ENCODE data around the gene SH3BGRL3.

The SH3BGRL3 gene

GRCh38 chr1:26259578-26259977 lies 20.3 kb upstream of the SH3BGRL3 start:
- peaks cover 6 to 31% of the 10 kb centered on the region in 2 donors for H3K36me3 ChIP-seq (ENCODE audit: control insufficient read depth in 2 of 2, insufficient read depth in 2 of 2, low read length in 2 of 2)
- no peak overlapping the region for H3K9ac ChIP-seq (ENCODE audit: low read length in 2 of 2)
- no peaks in the 10 kb centered on the region for H3K4me1 ChIP-seq (ENCODE audit: control insufficient read depth, insufficient read depth, low read length)
- no peak overlapping the region for H3K4me3 ChIP-seq (ENCODE audit: low read length in 2 of 2)
- no peaks in the 10 kb centered on the region for H3K9me3 ChIP-seq (ENCODE audit: control insufficient read depth in 2 of 2, low read length in 2 of 2)
- H3K27ac ChIP-seq (ENCODE audit: low read length): no peak overlapping the region
- no peaks in the 10 kb centered on the region for H3K27me3 ChIP-seq (ENCODE audit: control insufficient read depth in 1 of 2, insufficient read depth in 2 of 2, low read length in 2 of 2)

GRCh38 chr1:26263212-26263611 lies 16.7 kb upstream of the SH3BGRL3 start:
- Histone ChIP-seq H3K4me1 (ENCODE audit: control insufficient read depth, insufficient read depth, low read length) (no peaks in the 10 kb centered on the region), H3K36me3 (ENCODE audit: control insufficient read depth in 2 of 2, insufficient read depth in 2 of 2, low read length in 2 of 2) (peaks cover 2 to 20% of the 10 kb centered on the region in 2 donors), H3K27ac (ENCODE audit: low read length) (no peak overlapping the region), H3K9me3 (ENCODE audit: control insufficient read depth in 2 of 2, low read length in 2 of 2) (no peaks in the 10 kb centered on the region), H3K4me3 (ENCODE audit: low read length in 2 of 2) (no peak overlapping the region), H3K9ac (ENCODE audit: low read length in 2 of 2) (no peak overlapping the region), H3K27me3 (ENCODE audit: control insufficient read depth in 1 of 2, insufficient read depth in 2 of 2, low read length in 2 of 2) (no peaks in the 10 kb centered on the region)

- Histone ChIP-seq H3K4me1 (ENCODE audit: control insufficient read depth, insufficient read depth, low read length) (no peaks in the 10 kb centered on the region), H3K27ac (ENCODE audit: low read length) (no peak overlapping the region), H3K9me3 (ENCODE audit: control insufficient read depth in 2 of 2, low read length in 2 of 2) (no peaks in the 10 kb centered on the region), H3K27me3 (ENCODE audit: control insufficient read depth in 1 of 2, insufficient read depth in 2 of 2, low read length in 2 of 2) (no peaks in the 10 kb centered on the region), H3K9ac (ENCODE audit: low read length in 2 of 2) (no peak overlapping the region), H3K4me3 (ENCODE audit: low read length in 2 of 2) (no peak overlapping the region), H3K36me3 (ENCODE audit: control insufficient read depth in 2 of 2, insufficient read depth in 2 of 2, low read length in 2 of 2) (peaks cover 0 to 14% of the 10 kb centered on the region in 2 donors)
Observed at GRCh38 chr1:26265405-26265804, 14.5 kb upstream of the SH3BGRL3 start.

GRCh38 chr1:26268290-26269197 lies 11.3 kb upstream of the SH3BGRL3 start:
- no peak overlapping the region for H3K9ac ChIP-seq (ENCODE audit: low read length in 2 of 2)
- no peaks in the 10 kb centered on the region for H3K27me3 ChIP-seq (ENCODE audit: control insufficient read depth in 1 of 2, insufficient read depth in 2 of 2, low read length in 2 of 2)
- H3K4me3 ChIP-seq (ENCODE audit: low read length in 2 of 2): no peak overlapping the region
- H3K4me1 ChIP-seq (ENCODE audit: control insufficient read depth, insufficient read depth, low read length): no peaks in the 10 kb centered on the region
- H3K36me3 ChIP-seq (ENCODE audit: control insufficient read depth in 2 of 2, insufficient read depth in 2 of 2, low read length in 2 of 2): peaks cover 0 to 20% of the 10 kb centered on the region in 2 donors
- H3K27ac ChIP-seq (ENCODE audit: low read length): no peak overlapping the region
- no peaks in the 10 kb centered on the region for H3K9me3 ChIP-seq (ENCODE audit: control insufficient read depth in 2 of 2, low read length in 2 of 2)

GRCh38 chr1:26269198-26269550 lies 10.7 kb upstream of the SH3BGRL3 start:
- no peak overlapping the region for H3K4me3 ChIP-seq (ENCODE audit: low read length in 2 of 2)
- no peaks in the 10 kb centered on the region for H3K9me3 ChIP-seq (ENCODE audit: control insufficient read depth in 2 of 2, low read length in 2 of 2)
- H3K9ac ChIP-seq (ENCODE audit: low read length in 2 of 2): no peak overlapping the region
- peaks cover 0 to 17% of the 10 kb centered on the region in 2 donors for H3K36me3 ChIP-seq (ENCODE audit: control insufficient read depth in 2 of 2, insufficient read depth in 2 of 2, low read length in 2 of 2)
- H3K27me3 ChIP-seq (ENCODE audit: control insufficient read depth in 1 of 2, insufficient read depth in 2 of 2, low read length in 2 of 2): no peaks in the 10 kb centered on the region
- H3K4me1 ChIP-seq (ENCODE audit: control insufficient read depth, insufficient read depth, low read length): no peaks in the 10 kb centered on the region
- H3K27ac ChIP-seq (ENCODE audit: low read length): no peak overlapping the region

GRCh38 chr1:26274801-26275425 lies 5.0 kb upstream of the SH3BGRL3 start:
- peaks cover 0 to 10% of the 10 kb centered on the region in 2 donors for H3K36me3 ChIP-seq (ENCODE audit: control insufficient read depth in 2 of 2, insufficient read depth in 2 of 2, low read length in 2 of 2)
- H3K27ac ChIP-seq (ENCODE audit: low read length): no peak overlapping the region
- H3K9me3 ChIP-seq (ENCODE audit: control insufficient read depth in 2 of 2, low read length in 2 of 2): no peaks in the 10 kb centered on the region
- no peak overlapping the region for H3K9ac ChIP-seq (ENCODE audit: low read length in 2 of 2)
- peaks cover 36% of the 10 kb centered on the region for H3K4me1 ChIP-seq (ENCODE audit: control insufficient read depth, insufficient read depth, low read length)
- H3K4me3 ChIP-seq (ENCODE audit: low read length in 2 of 2): no peak overlapping the region
- H3K27me3 ChIP-seq (ENCODE audit: control insufficient read depth in 1 of 2, insufficient read depth in 2 of 2, low read length in 2 of 2): no peaks in the 10 kb centered on the region

- H3K9ac ChIP-seq (ENCODE audit: low read length in 2 of 2): peak overlapping the region; percentile 19 to 47
- peak overlapping the region in 1 of 2 donors; percentile 40 for H3K4me3 ChIP-seq (ENCODE audit: low read length in 2 of 2)
- H3K4me1 ChIP-seq (ENCODE audit: control insufficient read depth, insufficient read depth, low read length): peaks cover 45% of the 10 kb centered on the region
- H3K36me3 ChIP-seq (ENCODE audit: control insufficient read depth in 2 of 2, insufficient read depth in 2 of 2, low read length in 2 of 2): peaks cover 0 to 9% of the 10 kb centered on the region in 2 donors
- H3K27me3 ChIP-seq (ENCODE audit: control insufficient read depth in 1 of 2, insufficient read depth in 2 of 2, low read length in 2 of 2): no peaks in the 10 kb centered on the region
- H3K9me3 ChIP-seq (ENCODE audit: control insufficient read depth in 2 of 2, low read length in 2 of 2): no peaks in the 10 kb centered on the region
- H3K27ac ChIP-seq (ENCODE audit: low read length): peak overlapping the region; percentile 73
Observed at GRCh38 chr1:26275580-26276431, 4.1 kb upstream of the SH3BGRL3 start.

- H3K27me3 ChIP-seq (ENCODE audit: control insufficient read depth in 1 of 2, insufficient read depth in 2 of 2, low read length in 2 of 2): no peaks in the 10 kb centered on the region
- H3K4me3 ChIP-seq (ENCODE audit: low read length in 2 of 2): peak overlapping the region in 1 of 2 donors; percentile 15
- peak overlapping the region; percentile 73 for H3K27ac ChIP-seq (ENCODE audit: low read length)
Observed at GRCh38 chr1:26276432-26276838, 3.5 kb upstream of the SH3BGRL3 start.

GRCh38 chr1:26277261-26277661 lies 2.6 kb upstream of the SH3BGRL3 start:
- Histone ChIP-seq H3K4me3 (ENCODE audit: low read length in 2 of 2) (no peak overlapping the region), H3K27ac (ENCODE audit: low read length) (peak overlapping the region; percentile 37)

More at GRCh38 chr1:26276432-26276838, 3.5 kb upstream of the SH3BGRL3 start:
- no peaks in the 10 kb centered on the region for H3K9me3 ChIP-seq (ENCODE audit: control insufficient read depth in 2 of 2, low read length in 2 of 2)
- peak overlapping the region in 1 of 2 donors; percentile 47 for H3K9ac ChIP-seq (ENCODE audit: low read length in 2 of 2)
- H3K4me1 ChIP-seq (ENCODE audit: control insufficient read depth, insufficient read depth, low read length): peaks cover 51% of the 10 kb centered on the region
- H3K36me3 ChIP-seq (ENCODE audit: control insufficient read depth in 2 of 2, insufficient read depth in 2 of 2, low read length in 2 of 2): peaks cover 0 to 7% of the 10 kb centered on the region in 2 donors

GRCh38 chr1:26277719-26278118 lies 2.2 kb upstream of the SH3BGRL3 start:
- H3K4me3 ChIP-seq (ENCODE audit: low read length in 2 of 2): no peak overlapping the region
- no peaks in the 10 kb centered on the region for H3K9me3 ChIP-seq (ENCODE audit: control insufficient read depth in 2 of 2, low read length in 2 of 2)
- peak overlapping the region; percentile 37 for H3K27ac ChIP-seq (ENCODE audit: low read length)
- no peaks in the 10 kb centered on the region for H3K27me3 ChIP-seq (ENCODE audit: control insufficient read depth in 1 of 2, insufficient read depth in 2 of 2, low read length in 2 of 2)
- H3K36me3 ChIP-seq (ENCODE audit: control insufficient read depth in 2 of 2, insufficient read depth in 2 of 2, low read length in 2 of 2): peaks cover 0 to 2% of the 10 kb centered on the region in 2 donors
- H3K4me1 ChIP-seq (ENCODE audit: control insufficient read depth, insufficient read depth, low read length): peaks cover 60% of the 10 kb centered on the region
- H3K9ac ChIP-seq (ENCODE audit: low read length in 2 of 2): no peak overlapping the region

More at GRCh38 chr1:26277261-26277661, 2.6 kb upstream of the SH3BGRL3 start:
- Histone ChIP-seq H3K4me1 (ENCODE audit: control insufficient read depth, insufficient read depth, low read length) (peaks cover 58% of the 10 kb centered on the region), H3K9me3 (ENCODE audit: control insufficient read depth in 2 of 2, low read length in 2 of 2) (no peaks in the 10 kb centered on the region), H3K27me3 (ENCODE audit: control insufficient read depth in 1 of 2, insufficient read depth in 2 of 2, low read length in 2 of 2) (no peaks in the 10 kb centered on the region), H3K36me3 (ENCODE audit: control insufficient read depth in 2 of 2, insufficient read depth in 2 of 2, low read length in 2 of 2) (peaks cover 0 to 2% of the 10 kb centered on the region in 2 donors), H3K9ac (ENCODE audit: low read length in 2 of 2) (no peak overlapping the region)

Data from stomach smooth muscle (tissue), 2 donors.